MG63 (cell line): ENCODE measurements around the gene NDUFA5. TPM values are rescaled to one million over a fixed set of nuclear protein-coding genes. Genes with fewer than 3 reads are reported as not detected.

ENCODE experiments used
- DNase-seq: peaks from one replicate; pipeline ENCODE4 v3.0.0-alpha.2; 2020
- H3K27me3 ChIP-seq: fragments of 250-450 bp; sonication (Bioruptor Pico); 2 replicates; pipeline ENCODE4 v1.5.1; 2020; ENCODE audit warnings: mild to moderate bottlenecking, moderate library complexity
- H3K36me3 ChIP-seq: fragments of 250-450 bp; sonication (Bioruptor Pico); 2 replicates; pipeline ENCODE4 v1.5.1; 2020; ENCODE audit warnings: mild to moderate bottlenecking, moderate library complexity
- H3K4me3 ChIP-seq: fragments of 250-450 bp; sonication (Bioruptor Pico); 2 replicates; pipeline ENCODE4 v1.5.1; 2020; ENCODE audit warnings: mild to moderate bottlenecking, moderate library complexity
- H3K9me3 ChIP-seq: fragments of 250-450 bp; sonication (Bioruptor Pico); 2 replicates; pipeline ENCODE4 v1.5.1; 2020; ENCODE audit warnings: mild to moderate bottlenecking, moderate library complexity
- total RNA-seq: library from RNA; depleted of rRNA; stranded (reverse); fragments of >200 nt; shearing (Covaris generic); gene quantifications from 2 replicates; pipeline ENCODE4 v1.2.3, GENCODE V29; 2014; ENCODE audit warnings: low replicate concordance; rRNA removed

NDUFA5 gene
- 15.9 and 36.5 TPM in 2 replicates for total RNA-seq

- DNase-seq, result peak; percentile 91
Measured at GRCh38 chr7:123557398-123558288, at the start of gene NDUFA5. Gene NDUFA5 (minus strand): TSS chr7:123557818. CDS start chr7:123557795, 23 bp downstream.

GRCh38 chr7:123604739-123605138, 47.1 kb upstream of the NDUFA5 start:
- H3K27me3 ChIP-seq, result no peaks in the 10 kb centered on the region

More at GRCh38 chr7:123557398-123558288, at the start of gene NDUFA5:
- H3K9me3 ChIP-seq, result no peaks in the 10 kb centered on the region
- H3K4me3 ChIP-seq, result peak within 1 kb of the TSS; percentile 73
- no peaks in the 10 kb centered on the region for H3K36me3 ChIP-seq
- no peaks in the 10 kb centered on the region for H3K27me3 ChIP-seq

GRCh38 chr7:123602648-123603047, 45.0 kb upstream of the NDUFA5 start:
- Histone ChIP-seq H3K27me3 (no peaks in the 10 kb centered on the region), H3K4me3 (no peak overlapping the region), H3K36me3 (no peaks in the 10 kb centered on the region), H3K9me3 (no peaks in the 10 kb centered on the region)
- no peak for DNase-seq

More at GRCh38 chr7:123604739-123605138, 47.1 kb upstream of the NDUFA5 start:
- no peak for DNase-seq
- no peak overlapping the region for H3K4me3 ChIP-seq
- H3K36me3 ChIP-seq, result no peaks in the 10 kb centered on the region
- no peaks in the 10 kb centered on the region for H3K9me3 ChIP-seq

- no peak for DNase-seq
- no peaks in the 10 kb centered on the region for H3K36me3 ChIP-seq
- no peaks in the 10 kb centered on the region for H3K27me3 ChIP-seq
- H3K9me3 ChIP-seq, result no peaks in the 10 kb centered on the region
- no peak within 1 kb of the TSS for H3K4me3 ChIP-seq
Measured at GRCh38 chr7:123601530-123601929, 43.9 kb upstream of the NDUFA5 start, which contains the start of gene ASB15. Gene ASB15 (plus strand): TSS chr7:123601821. CDS start chr7:123614503, 12,682 bp downstream.

- no peaks in the 10 kb centered on the region for H3K9me3 ChIP-seq
- no peaks in the 10 kb centered on the region for H3K36me3 ChIP-seq
- H3K4me3 ChIP-seq, result no peak overlapping the region
- H3K27me3 ChIP-seq, result no peaks in the 10 kb centered on the region
- DNase-seq, result no peak
Measured at GRCh38 chr7:123600876-123601275, 43.3 kb upstream of the NDUFA5 start.

GRCh38 chr7:123599766-123600165, 42.1 kb upstream of the NDUFA5 start:
- Histone ChIP-seq H3K27me3 (no peaks in the 10 kb centered on the region), H3K36me3 (no peaks in the 10 kb centered on the region), H3K4me3 (no peak overlapping the region), H3K9me3 (no peaks in the 10 kb centered on the region)
- DNase-seq, result no peak

GRCh38 chr7:123598657-123599056, 41.0 kb upstream of the NDUFA5 start:
- no peaks in the 10 kb centered on the region for H3K27me3 ChIP-seq
- H3K4me3 ChIP-seq, result no peak overlapping the region
- H3K36me3 ChIP-seq, result no peaks in the 10 kb centered on the region
- H3K9me3 ChIP-seq, result no peaks in the 10 kb centered on the region
- DNase-seq, result no peak

- Histone ChIP-seq H3K27me3 (no peaks in the 10 kb centered on the region), H3K4me3 (no peak overlapping the region), H3K9me3 (no peaks in the 10 kb centered on the region), H3K36me3 (no peaks in the 10 kb centered on the region)
- no peak for DNase-seq
Measured at GRCh38 chr7:123594813-123595241, 37.2 kb upstream of the NDUFA5 start.

GRCh38 chr7:123588376-123588775, 30.8 kb upstream of the NDUFA5 start:
- Histone ChIP-seq H3K4me3 (no peak overlapping the region), H3K27me3 (no peaks in the 10 kb centered on the region), H3K36me3 (no peaks in the 10 kb centered on the region), H3K9me3 (no peaks in the 10 kb centered on the region)
- DNase-seq, result no peak

- Histone ChIP-seq H3K36me3 (no peaks in the 10 kb centered on the region), H3K4me3 (no peak overlapping the region), H3K9me3 (no peaks in the 10 kb centered on the region), H3K27me3 (no peaks in the 10 kb centered on the region)
- DNase-seq, result no peak
Measured at GRCh38 chr7:123583821-123584220, 26.2 kb upstream of the NDUFA5 start.

GRCh38 chr7:123581162-123581459, 23.5 kb upstream of the NDUFA5 start:
- Histone ChIP-seq H3K36me3 (no peaks in the 10 kb centered on the region), H3K9me3 (no peaks in the 10 kb centered on the region)

GRCh38 chr7:123580406-123581161, 23.0 kb upstream of the NDUFA5 start:
- H3K9me3 ChIP-seq, result no peaks in the 10 kb centered on the region
- H3K4me3 ChIP-seq, result no peak overlapping the region
- no peaks in the 10 kb centered on the region for H3K27me3 ChIP-seq
- no peak for DNase-seq
- no peaks in the 10 kb centered on the region for H3K36me3 ChIP-seq

More at GRCh38 chr7:123581162-123581459, 23.5 kb upstream of the NDUFA5 start:
- no peaks in the 10 kb centered on the region for H3K27me3 ChIP-seq
- no peak overlapping the region for H3K4me3 ChIP-seq
- no peak for DNase-seq

- DNase-seq, result no peak
- H3K36me3 ChIP-seq, result no peaks in the 10 kb centered on the region
- no peak overlapping the region for H3K4me3 ChIP-seq
- no peaks in the 10 kb centered on the region for H3K9me3 ChIP-seq
- no peaks in the 10 kb centered on the region for H3K27me3 ChIP-seq
Measured at GRCh38 chr7:123579416-123579815, 21.8 kb upstream of the NDUFA5 start.

GRCh38 chr7:123573896-123574467, 16.4 kb upstream of the NDUFA5 start:
- H3K36me3 ChIP-seq, result no peaks in the 10 kb centered on the region
- no peak overlapping the region for H3K4me3 ChIP-seq
- no peaks in the 10 kb centered on the region for H3K27me3 ChIP-seq
- H3K9me3 ChIP-seq, result no peaks in the 10 kb centered on the region
- DNase-seq, result no peak

GRCh38 chr7:123573341-123573740, 15.7 kb upstream of the NDUFA5 start:
- no peaks in the 10 kb centered on the region for H3K36me3 ChIP-seq

GRCh38 chr7:123571684-123572083, 14.1 kb upstream of the NDUFA5 start:
- no peaks in the 10 kb centered on the region for H3K36me3 ChIP-seq
- H3K9me3 ChIP-seq, result no peaks in the 10 kb centered on the region
- no peaks in the 10 kb centered on the region for H3K27me3 ChIP-seq
- H3K4me3 ChIP-seq, result no peak overlapping the region
- DNase-seq, result no peak

More at GRCh38 chr7:123573341-123573740, 15.7 kb upstream of the NDUFA5 start:
- no peak for DNase-seq
- Histone ChIP-seq H3K9me3 (no peaks in the 10 kb centered on the region), H3K4me3 (no peak overlapping the region), H3K27me3 (no peaks in the 10 kb centered on the region)

- H3K9me3 ChIP-seq, result no peaks in the 10 kb centered on the region
- no peaks in the 10 kb centered on the region for H3K27me3 ChIP-seq
- no peaks in the 10 kb centered on the region for H3K36me3 ChIP-seq
- no peak for DNase-seq
- no peak overlapping the region for H3K4me3 ChIP-seq
Measured at GRCh38 chr7:123571187-123571586, 13.6 kb upstream of the NDUFA5 start.
